GM19463 (cell line): ENCODE measurements around the gene CPB2.

Source experiments
- ATAC-seq: cut with Tn5 transposase; IDR thresholded peaks from one replicate; pipeline ENCODE4 v1.9.1; 2021; ENCODE audit warnings: mild to moderate bottlenecking, moderate library complexity; ENCODE audit not compliant: unreplicated experiment

The CPB2 gene

GRCh38 chr13:46104868-46105267 lies at the start of gene CPB2:
Gene CPB2, minus strand, starts transcription at chr13:46105033. Its CDS starts 24 bp downstream, at chr13:46105009.
- no peak for ATAC-seq

GRCh38 chr13:46154136-46154801 lies 49.4 kb upstream of the CPB2 start:
- ATAC-seq = no peak

GRCh38 chr13:46152627-46153328 lies 47.9 kb upstream of the CPB2 start:
- ATAC-seq = no peak

- no peak for ATAC-seq
Measured at GRCh38 chr13:46150134-46150693, 45.4 kb upstream of the CPB2 start.

GRCh38 chr13:46149272-46150133 lies 44.7 kb upstream of the CPB2 start:
- ATAC-seq = no peak

- no peak for ATAC-seq
Measured at GRCh38 chr13:46146898-46147297, 42.1 kb upstream of the CPB2 start.

- no peak for ATAC-seq
Measured at GRCh38 chr13:46145950-46146349, 41.1 kb upstream of the CPB2 start.

GRCh38 chr13:46145135-46145534 lies 40.3 kb upstream of the CPB2 start:
- no peak for ATAC-seq

- ATAC-seq = no peak
Measured at GRCh38 chr13:46143184-46143701, 38.4 kb upstream of the CPB2 start.

GRCh38 chr13:46142776-46143175 lies 37.9 kb upstream of the CPB2 start:
- no peak for ATAC-seq

- ATAC-seq = no peak
Measured at GRCh38 chr13:46140044-46140443, 35.2 kb upstream of the CPB2 start.

- ATAC-seq = no peak
Measured at GRCh38 chr13:46137627-46138317, 32.9 kb upstream of the CPB2 start.

- no peak for ATAC-seq
Measured at GRCh38 chr13:46136688-46137087, 31.9 kb upstream of the CPB2 start.

GRCh38 chr13:46134961-46135522 lies 30.2 kb upstream of the CPB2 start:
- no peak for ATAC-seq

GRCh38 chr13:46134494-46134893 lies 29.7 kb upstream of the CPB2 start:
- ATAC-seq = no peak

- no peak for ATAC-seq
Measured at GRCh38 chr13:46132109-46132508, 27.3 kb upstream of the CPB2 start.

- ATAC-seq = no peak
Measured at GRCh38 chr13:46131705-46132104, 26.9 kb upstream of the CPB2 start.

- ATAC-seq = no peak
Measured at GRCh38 chr13:46129955-46130618, 25.3 kb upstream of the CPB2 start.

GRCh38 chr13:46129124-46129523 lies 24.3 kb upstream of the CPB2 start:
- no peak for ATAC-seq
